HepG2 (cell line): ENCODE results near the gene CAPN9. TPM values are rescaled to one million over a fixed set of nuclear protein-coding genes. Genes with fewer than 3 reads are reported as not detected.

ENCODE experiments used
- ADNP ChIP-seq: sonication (generic); formaldehyde crosslinking; IDR thresholded peaks from 2 replicates; pipeline ENCODE4 v1.4.0; 2020; ENCODE audit warnings: missing genetic modification reagents
- CENPX ChIP-seq: sonication (generic); formaldehyde crosslinking; IDR thresholded peaks from 2 replicates; pipeline ENCODE4 v1.9.0; 2021; ENCODE audit warnings: mild to moderate bottlenecking, missing genetic modification reagents, moderate library complexity
- CREM ChIP-seq, 2 experiments: sonication (generic) in 1 of 2; formaldehyde crosslinking in 1 of 2; IDR thresholded peaks; 2 replicates each; pipeline versions ENCODE4 v1.4.0 to v1.6.1; 2016 to 2020; ENCODE audit warnings: antibody characterized with exemption in 1 of 2, mild to moderate bottlenecking in 1 of 2, missing genetic modification reagents in 1 of 2
- DPF2 ChIP-seq: sonication (generic); formaldehyde crosslinking; IDR thresholded peaks from 2 replicates; pipeline ENCODE4 v1.4.0; 2020; ENCODE audit warnings: mild to moderate bottlenecking, low read depth, missing genetic modification reagents, borderline replicate concordance
- FOXA1 ChIP-seq, 2 experiments: fragments of 450-650 bp in 1 of 2; sonication (generic) in 1 of 2; formaldehyde crosslinking in 1 of 2; IDR thresholded peaks; 2 replicates each; pipeline versions ENCODE4 v1.4.0 to v1.6.1; 2016 to 2020; ENCODE audit warnings: missing genetic modification reagents in 1 of 2
- GATAD1 ChIP-seq: IDR thresholded peaks from 2 replicates; pipeline ENCODE4 v1.6.1; 2016; ENCODE audit warnings: missing genetic modification reagents, missing compliant biosample characterization
- JDP2 ChIP-seq: sonication (generic); formaldehyde crosslinking; IDR thresholded peaks from 2 replicates; pipeline ENCODE4 v1.8.1; 2022; ENCODE audit warnings: missing genetic modification reagents, borderline replicate concordance
- POLR2AphosphoS2 ChIP-seq: IDR thresholded peaks from 2 replicates; pipeline ENCODE4 v1.6.1; 2011; ENCODE audit warnings: low read depth, low read length, improper control_type of control experiment
- SALL2 ChIP-seq: sonication (generic); formaldehyde crosslinking; IDR thresholded peaks from 2 replicates; pipeline ENCODE4 v1.8.1; 2023; ENCODE audit warnings: mild to moderate bottlenecking, missing genetic modification reagents, inconsistent platforms
- ZNF256 ChIP-seq: sonication (generic); formaldehyde crosslinking; conservative IDR thresholded peaks from 2 replicates; pipeline ENCODE4 v1.4.0; 2020; ENCODE audit warnings: missing genetic modification reagents
- ZNF263 ChIP-seq: sonication (generic); formaldehyde crosslinking; IDR thresholded peaks from 2 replicates; pipeline ENCODE4 v1.4.0; 2020; ENCODE audit warnings: missing genetic modification reagents
- ZNF407 ChIP-seq: sonication (generic); formaldehyde crosslinking; IDR thresholded peaks from one replicate; pipeline ENCODE4 v1.5.1; 2020; ENCODE audit warnings: mild to moderate bottlenecking, missing genetic modification reagents; ENCODE audit errors: not compliant biosample characterization
- ZSCAN9 ChIP-seq: IDR thresholded peaks from 2 replicates; pipeline ENCODE4 v1.6.1; 2016; ENCODE audit warnings: borderline replicate concordance
- polyA plus RNA-seq, 8 experiments: library from polyadenylated mRNA; depleted of rRNA in 3 of 8; stranded (reverse) in 7 of 8; unstranded in 1 of 8; fragments of >200 nt; fragmentation: Illumina TruSeq in 4 of 8; extraction: Trizol in 4 of 8; gene quantifications; 2 replicates each; pipeline versions ENCODE4 v1.2.1 to v1.2.3, GENCODE V29; 2011 to 2016; ENCODE audit warnings: low read depth in 4 of 8, missing spikeins in 1 of 8, mixed read lengths in 1 of 8; ENCODE audit not compliant: insufficient read depth in 1 of 8
- total RNA-seq, 5 experiments: library from RNA; depleted of rRNA; stranded (reverse); fragments of >200 nt; fragmentation: Illumina TruSeq; extraction: Trizol; gene quantifications; 2 replicates each; pipeline ENCODE4 v1.2.3, GENCODE V29; 2016; ENCODE audit warnings: low read depth in 1 of 5
- TF ChIP-seq, protein P1 (sequence below): IDR thresholded peaks from 2 replicates; pipeline ENCODE4 v1.6.1; 2016; ENCODE audit warnings: missing compliant biosample characterization, missing genetic modification reagents, borderline replicate concordance
- TF ChIP-seq, protein P2 (sequence below): sonication (generic); formaldehyde crosslinking; IDR thresholded peaks from 2 replicates; pipeline ENCODE4 v1.4.0; 2020; ENCODE audit warnings: mild to moderate bottlenecking, missing genetic modification reagents
- TF ChIP-seq, protein P3 (sequence below): IDR thresholded peaks from 2 replicates; pipeline ENCODE4 v1.6.1; 2016; ENCODE audit warnings: missing genetic modification reagents, missing compliant biosample characterization
- TF ChIP-seq, protein P4 (sequence below): sonication (generic); formaldehyde crosslinking; IDR thresholded peaks from 2 replicates; pipeline ENCODE4 v1.5.1; 2020; ENCODE audit warnings: mild to moderate bottlenecking, missing genetic modification reagents, borderline replicate concordance

CAPN9 gene
- total and polyA plus RNA-seq, 2 of the 13 experiments (the other 11 are each of a cell fraction or from before 2014, with no cell fraction given) = 0.04 to 0.31 TPM

GRCh38 chr1:230702934-230703678, 44.1 kb upstream of the CAPN9 start (continued):
- TF ChIP-seq ZNF407 (CRISPR knock-in tag) (no peak), JDP2 (CRISPR knock-in tag) (no peak; the same call in 1 of the 2 replicates), FOXA1 (IDR thresholded peaks at IDR 0.05) (no peak), FOXA1 (CRISPR knock-in tag; IDR thresholded peaks at IDR 0.05) (peak; percentile 79), GATAD1 (CRISPR knock-in tag) (peak; percentile 78), ZNF256 (CRISPR knock-in tag) (no peak), CENPX (CRISPR knock-in tag) (no peak), ZNF263 (CRISPR knock-in tag) (peak; percentile 79), POLR2AphosphoS2 (peak; percentile 15; the same call in 1 of the 2 replicates), ADNP (CRISPR knock-in tag) (no peak), CREM (IDR thresholded peaks at IDR 0.05) (peak; percentile 90), CREM (CRISPR knock-in tag; IDR thresholded peaks at IDR 0.05) (no peak), ZSCAN9 (CRISPR knock-in tag) (peak; percentile 94), DPF2 (CRISPR knock-in tag) (peak; percentile 98), SALL2 (CRISPR knock-in tag) (peak; percentile 61; the same call in 1 of the 2 replicates)
- TF ChIP-seq, protein P1, sequence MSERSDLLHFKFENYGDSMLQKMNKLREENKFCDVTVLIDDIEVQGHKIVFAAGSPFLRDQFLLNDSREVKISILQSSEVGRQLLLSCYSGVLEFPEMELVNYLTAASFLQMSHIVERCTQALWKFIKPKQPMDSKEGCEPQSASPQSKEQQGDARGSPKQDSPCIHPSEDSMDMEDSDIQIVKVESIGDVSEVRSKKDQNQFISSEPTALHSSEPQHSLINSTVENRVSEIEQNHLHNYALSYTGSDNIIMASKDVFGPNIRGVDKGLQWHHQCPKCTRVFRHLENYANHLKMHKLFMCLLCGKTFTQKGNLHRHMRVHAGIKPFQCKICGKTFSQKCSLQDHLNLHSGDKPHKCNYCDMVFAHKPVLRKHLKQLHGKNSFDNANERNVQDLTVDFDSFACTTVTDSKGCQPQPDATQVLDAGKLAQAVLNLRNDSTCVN (CRISPR knock-in tag) = peak; percentile 71; the same call in 1 of the 2 replicates
- TF ChIP-seq, protein P2, sequence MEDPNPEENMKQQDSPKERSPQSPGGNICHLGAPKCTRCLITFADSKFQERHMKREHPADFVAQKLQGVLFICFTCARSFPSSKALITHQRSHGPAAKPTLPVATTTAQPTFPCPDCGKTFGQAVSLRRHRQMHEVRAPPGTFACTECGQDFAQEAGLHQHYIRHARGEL = peak; percentile 63; the same call in 1 of the 2 replicates
- TF ChIP-seq, protein P3, sequence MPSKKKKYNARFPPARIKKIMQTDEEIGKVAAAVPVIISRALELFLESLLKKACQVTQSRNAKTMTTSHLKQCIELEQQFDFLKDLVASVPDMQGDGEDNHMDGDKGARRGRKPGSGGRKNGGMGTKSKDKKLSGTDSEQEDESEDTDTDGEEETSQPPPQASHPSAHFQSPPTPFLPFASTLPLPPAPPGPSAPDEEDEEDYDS (CRISPR knock-in tag) = peak; percentile 65
- TF ChIP-seq, protein P4, sequence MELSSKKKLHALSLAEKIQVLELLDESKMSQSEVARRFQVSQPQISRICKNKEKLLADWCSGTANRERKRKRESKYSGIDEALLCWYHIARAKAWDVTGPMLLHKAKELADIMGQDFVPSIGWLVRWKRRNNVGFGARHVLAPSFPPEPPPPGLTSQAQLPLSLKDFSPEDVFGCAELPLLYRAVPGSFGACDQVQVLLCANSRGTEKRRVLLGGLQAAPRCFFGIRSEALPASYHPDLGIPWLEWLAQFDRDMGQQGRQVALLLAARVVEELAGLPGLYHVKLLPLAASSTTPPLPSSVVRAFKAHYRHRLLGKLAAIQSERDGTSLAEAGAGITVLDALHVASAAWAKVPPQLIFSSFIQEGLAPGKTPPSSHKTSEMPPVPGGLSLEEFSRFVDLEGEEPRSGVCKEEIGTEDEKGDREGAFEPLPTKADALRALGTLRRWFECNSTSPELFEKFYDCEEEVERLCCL = no peak
